ENCODE data around the gene CSHL1.
"Not testable (repeated sequence)": the region's sequence is repeated elsewhere in the genome, so short reads cannot be mapped to it uniquely, and the experiment has no call there.

- not testable (repeated sequence) for TF ChIP-seq REST (IDR thresholded peaks at IDR 0.05; ENCODE audit: unreplicated experiment); EZH2 (IDR thresholded peaks at IDR 0.05; ENCODE audit: low read depth, unreplicated experiment)
Measured at GRCh38 chr17:63873577-63873976, 37.5 kb downstream of the CSHL1 start, which contains the start of gene CSH2.
